Osteocyte (in vitro differentiated cells): ENCODE measurements around the gene PTPRD. TPM values are rescaled to one million over a fixed set of nuclear protein-coding genes. Genes with fewer than 3 reads are reported as not detected.

Source experiments
- DNase-seq: peaks from one replicate; pipeline ENCODE4 v3.0.0; 2021; ENCODE audit warnings: mixed read lengths; ENCODE audit not compliant: unreplicated experiment; ENCODE audit errors: extremely low spot score
- H3K27ac Mint-ChIP-seq: one replicate; pipeline ENCODE4 v1.8.0; 2021; ENCODE audit warnings: mild to moderate bottlenecking, mixed read lengths; ENCODE audit not compliant: unreplicated experiment
- H3K27me3 Mint-ChIP-seq: one replicate; pipeline ENCODE4 v1.8.0; 2021; ENCODE audit warnings: mixed read lengths; ENCODE audit not compliant: unreplicated experiment
- H3K36me3 Mint-ChIP-seq: one replicate; pipeline ENCODE4 v1.8.0; 2021; ENCODE audit warnings: mixed read lengths; ENCODE audit not compliant: unreplicated experiment
- H3K4me1 Mint-ChIP-seq: one replicate; pipeline ENCODE4 v1.8.0; 2021; ENCODE audit warnings: mixed read lengths; ENCODE audit not compliant: unreplicated experiment
- H3K4me3 Mint-ChIP-seq: one replicate; pipeline ENCODE4 v1.8.0; 2021; ENCODE audit warnings: mild to moderate bottlenecking, moderate library complexity, mixed read lengths; ENCODE audit not compliant: unreplicated experiment
- H3K9me3 Mint-ChIP-seq: one replicate; pipeline ENCODE4 v1.8.0; 2021; ENCODE audit warnings: mixed read lengths; ENCODE audit not compliant: unreplicated experiment
- CTCF ChIP-seq: fragments of 200-600 bp; sonication (generic); IDR thresholded peaks from 2 replicates; pipeline ENCODE4 v1.5.0; 2021; ENCODE audit warnings: antibody characterized with exemption, mild to moderate bottlenecking, moderate library complexity
- total RNA-seq: library from RNA; stranded (reverse); gene quantifications from 2 replicates; pipeline ENCODE4 v1.2.1, GENCODE V29; 2021

PTPRD gene
- total RNA-seq, 1 donor from 2014 or later = 5.4 TPM

GRCh38 chr9:8802242-8802641 lies 1810.6 kb downstream of the PTPRD start:
- no peak overlapping the region for H3K4me3 Mint-ChIP-seq
- H3K9me3 Mint-ChIP-seq = no peaks in the 10 kb centered on the region
- H3K27ac Mint-ChIP-seq = no peak overlapping the region
- no peaks in the 10 kb centered on the region for H3K36me3 Mint-ChIP-seq
- no peaks in the 10 kb centered on the region for H3K4me1 Mint-ChIP-seq
- no peaks in the 10 kb centered on the region for H3K27me3 Mint-ChIP-seq
- no peak for DNase-seq
- no peak for TF ChIP-seq CTCF

- Mint-ChIP-seq H3K27ac (no peak overlapping the region), H3K36me3 (no peaks in the 10 kb centered on the region), H3K4me3 (no peak overlapping the region), H3K27me3 (no peaks in the 10 kb centered on the region), H3K9me3 (no peaks in the 10 kb centered on the region), H3K4me1 (no peaks in the 10 kb centered on the region)
- no peak for DNase-seq
- no peak for TF ChIP-seq CTCF
These were observed 1812.6 kb downstream of the PTPRD start for GRCh38 chr9:8800196-8800595.

- DNase-seq = no peak
- Mint-ChIP-seq H3K36me3 (no peaks in the 10 kb centered on the region), H3K27ac (no peak overlapping the region), H3K4me1 (no peaks in the 10 kb centered on the region), H3K27me3 (no peaks in the 10 kb centered on the region), H3K9me3 (no peaks in the 10 kb centered on the region), H3K4me3 (no peak overlapping the region)
- TF ChIP-seq CTCF = no peak
These were observed 1813.2 kb downstream of the PTPRD start for GRCh38 chr9:8799615-8800014.

- no peaks in the 10 kb centered on the region for H3K36me3 Mint-ChIP-seq
- H3K27ac Mint-ChIP-seq = no peak overlapping the region
- no peaks in the 10 kb centered on the region for H3K4me1 Mint-ChIP-seq
- no peak overlapping the region for H3K4me3 Mint-ChIP-seq
- DNase-seq = no peak
- no peaks in the 10 kb centered on the region for H3K27me3 Mint-ChIP-seq
- no peak for TF ChIP-seq CTCF
- H3K9me3 Mint-ChIP-seq = no peaks in the 10 kb centered on the region
These were observed 1813.6 kb downstream of the PTPRD start for GRCh38 chr9:8799206-8799605.

- TF ChIP-seq CTCF = no peak
- H3K9me3 Mint-ChIP-seq = no peaks in the 10 kb centered on the region
- DNase-seq = no peak
- H3K27ac Mint-ChIP-seq = no peak overlapping the region
- no peaks in the 10 kb centered on the region for H3K4me1 Mint-ChIP-seq
- no peaks in the 10 kb centered on the region for H3K36me3 Mint-ChIP-seq
- H3K27me3 Mint-ChIP-seq = no peaks in the 10 kb centered on the region
- H3K4me3 Mint-ChIP-seq = no peak overlapping the region
These were observed 1828.0 kb downstream of the PTPRD start for GRCh38 chr9:8784838-8785237.
